GM12875 (cell line): ENCODE results near the gene CAMK2D.

ENCODE experiments used
- H3K4me3 ChIP-seq: one replicate; pipeline ENCODE4 v1.5.1; 2011; ENCODE audit warnings: low read depth, low read length, control low read depth
- TF ChIP-seq, protein P1 (sequence below): IDR thresholded peaks from 2 replicates; pipeline ENCODE4 v1.5.1; 2011; ENCODE audit warnings: low read depth, mild to moderate bottlenecking, control low read depth, inconsistent platforms, low read length, moderate library complexity, borderline replicate concordance; ENCODE audit not compliant: insufficient read depth

The CAMK2D gene

DNA sequence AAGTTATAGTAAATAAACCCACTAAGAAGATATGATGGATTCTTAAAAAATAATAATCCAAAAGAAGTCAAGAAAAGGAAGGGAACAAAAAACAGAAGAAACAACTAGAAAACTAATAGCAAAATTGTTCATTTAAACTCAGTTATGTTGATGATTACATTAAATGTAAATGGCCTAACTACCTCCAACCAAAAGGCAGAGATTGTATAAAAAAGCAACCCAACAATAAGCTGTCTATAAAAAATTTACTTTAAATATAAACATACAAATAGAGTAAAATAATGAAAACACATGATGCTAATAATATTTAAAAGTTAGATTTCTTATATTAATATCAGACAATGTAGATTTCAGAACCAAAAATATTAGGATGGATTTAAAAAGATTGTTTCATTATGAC, 340.6 kb downstream of the CAMK2D start:
- TF ChIP-seq, protein P1, sequence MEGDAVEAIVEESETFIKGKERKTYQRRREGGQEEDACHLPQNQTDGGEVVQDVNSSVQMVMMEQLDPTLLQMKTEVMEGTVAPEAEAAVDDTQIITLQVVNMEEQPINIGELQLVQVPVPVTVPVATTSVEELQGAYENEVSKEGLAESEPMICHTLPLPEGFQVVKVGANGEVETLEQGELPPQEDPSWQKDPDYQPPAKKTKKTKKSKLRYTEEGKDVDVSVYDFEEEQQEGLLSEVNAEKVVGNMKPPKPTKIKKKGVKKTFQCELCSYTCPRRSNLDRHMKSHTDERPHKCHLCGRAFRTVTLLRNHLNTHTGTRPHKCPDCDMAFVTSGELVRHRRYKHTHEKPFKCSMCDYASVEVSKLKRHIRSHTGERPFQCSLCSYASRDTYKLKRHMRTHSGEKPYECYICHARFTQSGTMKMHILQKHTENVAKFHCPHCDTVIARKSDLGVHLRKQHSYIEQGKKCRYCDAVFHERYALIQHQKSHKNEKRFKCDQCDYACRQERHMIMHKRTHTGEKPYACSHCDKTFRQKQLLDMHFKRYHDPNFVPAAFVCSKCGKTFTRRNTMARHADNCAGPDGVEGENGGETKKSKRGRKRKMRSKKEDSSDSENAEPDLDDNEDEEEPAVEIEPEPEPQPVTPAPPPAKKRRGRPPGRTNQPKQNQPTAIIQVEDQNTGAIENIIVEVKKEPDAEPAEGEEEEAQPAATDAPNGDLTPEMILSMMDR = no peak
- no peak overlapping the region for H3K4me3 ChIP-seq

DNA sequence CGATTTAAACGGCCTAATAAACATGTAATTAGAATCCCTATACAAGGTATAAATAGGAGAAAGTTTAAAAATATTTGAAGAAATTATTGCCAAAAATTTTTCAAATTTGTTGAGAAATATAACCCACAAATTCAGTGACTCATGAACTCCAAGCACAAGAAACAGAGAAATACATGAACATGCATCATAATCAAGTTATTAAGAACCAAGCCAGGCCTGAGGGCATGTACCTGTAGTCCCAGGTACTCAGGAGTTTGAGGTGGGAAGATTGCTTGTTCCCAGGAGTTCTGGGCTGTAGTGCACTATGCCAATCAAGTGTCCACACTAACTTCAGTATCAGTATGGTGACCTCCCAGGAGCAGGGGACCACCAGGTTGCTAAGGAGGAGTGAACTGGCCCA, 341.9 kb downstream of the CAMK2D start:
- no peak overlapping the region for H3K4me3 ChIP-seq
- TF ChIP-seq, protein P1 = no peak

DNA sequence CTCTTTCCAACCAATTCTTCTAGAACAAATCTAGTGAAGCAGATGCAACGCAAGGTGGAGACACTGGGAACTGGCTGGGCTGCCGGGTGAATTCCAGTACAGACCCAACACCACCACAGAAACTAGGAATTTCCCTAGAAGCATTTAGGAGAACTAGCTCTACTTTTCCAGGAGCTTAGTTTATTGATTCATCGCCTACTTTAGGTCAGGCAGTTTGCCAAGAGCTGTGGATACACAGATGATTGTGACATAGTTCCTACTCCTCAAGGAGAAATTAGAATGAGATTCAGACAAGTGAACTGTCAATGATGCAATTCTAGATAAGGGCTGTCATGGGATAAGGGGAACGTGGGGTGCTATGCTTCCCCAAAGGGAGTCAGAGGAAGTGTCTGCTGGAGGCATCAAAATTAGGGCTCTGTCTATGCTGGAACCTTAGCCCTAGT, 350.0 kb downstream of the CAMK2D start:
- TF ChIP-seq, protein P1 = no peak
- H3K4me3 ChIP-seq = no peak overlapping the region

DNA sequence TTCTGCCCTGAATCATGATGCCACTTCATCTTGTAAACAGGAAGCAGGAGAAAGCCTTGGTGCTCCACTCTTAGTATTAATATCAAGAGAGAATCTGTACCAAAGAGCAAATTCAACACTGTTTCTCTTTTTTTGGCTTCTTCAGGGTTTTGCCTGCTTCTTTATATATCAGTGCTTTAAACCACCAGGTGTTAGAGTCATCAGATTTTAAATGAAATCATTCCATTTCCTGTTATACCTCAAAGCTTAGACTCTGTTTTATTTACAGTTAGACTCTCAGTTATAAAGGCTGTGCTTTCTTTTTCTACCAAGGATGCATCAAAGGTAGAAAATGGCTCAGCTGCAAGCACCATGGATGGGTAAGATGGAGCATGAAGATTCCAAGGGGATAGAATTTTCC, 350.9 kb downstream of the CAMK2D start:
- H3K4me3 ChIP-seq = no peak overlapping the region
- TF ChIP-seq, protein P1 = no peak

DNA sequence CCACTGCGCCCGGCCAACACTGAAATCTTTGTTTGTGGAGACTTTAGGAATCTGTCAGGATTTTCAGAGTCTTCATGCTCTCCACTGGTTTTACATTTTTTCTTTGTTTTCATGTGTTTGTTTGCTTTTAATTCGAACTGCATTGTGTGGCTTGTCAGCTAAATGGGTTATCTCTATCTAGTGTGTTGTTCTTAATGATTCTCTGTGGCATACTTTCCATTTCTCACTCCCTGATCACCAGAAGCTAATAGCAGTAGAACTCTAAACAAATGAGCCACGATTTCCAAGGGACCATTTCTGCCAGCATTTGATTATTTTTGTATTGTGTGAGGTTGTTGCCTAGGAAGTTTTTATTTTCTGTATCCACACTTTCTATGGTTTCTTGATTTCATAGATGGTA, 352.4 kb downstream of the CAMK2D start:
- TF ChIP-seq, protein P1 = no peak

DNA sequence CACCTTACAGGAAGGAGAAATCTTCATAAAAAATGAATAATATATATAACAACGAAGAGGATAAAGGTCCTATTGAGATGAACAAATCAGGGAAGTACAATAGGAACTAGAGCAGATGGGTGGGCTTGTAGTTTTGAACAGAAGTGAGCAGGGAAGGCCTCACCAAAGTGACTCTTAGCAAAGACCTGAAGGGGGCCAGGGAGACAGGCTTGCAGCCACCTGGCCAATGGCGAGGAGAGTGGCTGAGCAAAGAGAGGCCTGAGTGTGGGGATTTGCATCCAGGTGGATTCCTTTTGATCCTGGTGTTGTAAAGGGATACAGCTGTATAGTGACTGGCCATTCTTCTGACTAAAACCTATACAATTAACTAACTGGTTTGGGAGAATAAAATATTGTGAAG, 354.1 kb downstream of the CAMK2D start:
- no peak overlapping the region for H3K4me3 ChIP-seq
- TF ChIP-seq, protein P1 = no peak

More for the DNA sequence above, 352.4 kb downstream of the CAMK2D start:
- no peak overlapping the region for H3K4me3 ChIP-seq

DNA sequence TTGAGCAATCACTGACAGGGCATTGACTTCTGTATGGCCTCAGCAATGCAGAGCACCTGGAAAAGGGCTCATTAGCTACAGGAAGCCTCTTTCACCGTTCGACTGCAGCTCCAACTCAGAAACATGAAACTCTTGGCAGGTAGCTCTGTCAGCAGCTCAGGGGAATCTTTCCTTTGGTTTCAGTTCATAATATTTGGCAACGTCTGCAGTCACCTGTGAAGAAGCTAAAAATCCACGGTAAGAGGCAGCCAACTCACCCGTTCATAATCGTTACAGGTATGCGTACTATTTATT, 354.9 kb downstream of the CAMK2D start:
- no peak overlapping the region for H3K4me3 ChIP-seq
- TF ChIP-seq, protein P1 = no peak
